PC-3 (cell line): ENCODE data around the gene SDR42E1. TPM values are rescaled to one million over a fixed set of nuclear protein-coding genes. Genes with fewer than 3 reads are reported as not detected.

ENCODE experiments used
- ATAC-seq: fragments of 200-7000 bp; cut with Tn5 transposase; 2 replicates; pipeline ENCODE4 v1.9.1; 2020; ENCODE audit warnings: mild to moderate bottlenecking, moderate library complexity
- BruUV-seq: library from RNA; stranded (reverse); fragments of 400-500 nt; replicated peaks from 2 replicates; lab custom pipeline; 2021; lab: Mats Ljungman, UMichigan
- CTCF ChIA-PET: fragments of 300-600 bp; sonication (Branson Sonifier 250); formaldehyde crosslinking; loops from one replicate; lab custom pipeline; 2022; ENCODE audit warnings: antibody characterized with exemption; lab: Charles Lee
- POLR2A ChIA-PET: fragments of 300-600 bp; sonication (Branson Sonifier 250); formaldehyde crosslinking; loops from one replicate; lab custom pipeline; 2022; ENCODE audit warnings: antibody characterized with exemption; ENCODE audit not compliant: unreplicated experiment; lab: Charles Lee
- DNase-seq: peaks from one replicate; pipeline ENCODE4 v3.0.0-alpha.2; 2015
- H2AFZ ChIP-seq: fragments of 300-600 bp; sonication (generic); 2 replicates; pipeline ENCODE4 v1.6.0; 2016; ENCODE audit warnings: antibody characterized with exemption, low read length
- H3F3A ChIP-seq: fragments of 300-600 bp; sonication (generic); one replicate; pipeline ENCODE4 v1.6.0; 2017; ENCODE audit warnings: antibody characterized with exemption, low read length, control low read depth, mild to moderate bottlenecking; ENCODE audit not compliant: unreplicated experiment
- H3K27ac ChIP-seq: fragments of 300-600 bp; sonication (generic); 2 replicates; pipeline ENCODE4 v1.5.1; 2016; ENCODE audit warnings: mild to moderate bottlenecking, low read length
- H3K27me3 ChIP-seq: fragments of 300-600 bp; sonication (generic); 2 replicates; pipeline ENCODE4 v1.6.1; 2016; ENCODE audit warnings: low read length, mixed read lengths
- H3K36me3 ChIP-seq: fragments of 300-600 bp; sonication (generic); 2 replicates; pipeline ENCODE4 v1.6.1; 2016; ENCODE audit warnings: low read depth, mixed run types, low read length, mixed read lengths
- H3K4me1 ChIP-seq: fragments of 300-600 bp; sonication (generic); 2 replicates; pipeline ENCODE4 v1.5.1; 2016; ENCODE audit warnings: low read length; ENCODE audit not compliant: insufficient read depth
- H3K4me2 ChIP-seq: fragments of 300-600 bp; sonication (generic); 2 replicates; pipeline ENCODE4 v1.6.0; 2016; ENCODE audit warnings: low read length
- H3K4me3 ChIP-seq: fragments of 300-600 bp; sonication (generic); 2 replicates; pipeline ENCODE4 v1.5.1; 2016; ENCODE audit warnings: mild to moderate bottlenecking, low read length, mixed read lengths
- H3K79me2 ChIP-seq: fragments of 300-600 bp; sonication (generic); 2 replicates; pipeline ENCODE4 v1.6.1; 2017; ENCODE audit warnings: low read length, mixed read lengths
- H3K9ac ChIP-seq: fragments of 300-600 bp; sonication (generic); 2 replicates; pipeline ENCODE4 v1.6.0; 2016; ENCODE audit warnings: mild to moderate bottlenecking, low read length
- H3K9me2 ChIP-seq: fragments of 300-600 bp; sonication (generic); replicated peaks from 2 replicates; pipeline ENCODE4 v1.6.1; 2016; ENCODE audit warnings: mixed run types, low read length, mixed read lengths
- H3K9me3 ChIP-seq: fragments of 300-600 bp; sonication (generic); 2 replicates; pipeline ENCODE4 v1.6.1; 2016; ENCODE audit warnings: low read length, mixed read lengths
- H4K20me1 ChIP-seq: fragments of 300-600 bp; sonication (generic); 2 replicates; pipeline ENCODE4 v1.6.1; 2016; ENCODE audit warnings: low read length, mixed read lengths
- CTCF ChIP-seq: fragments of 300-600 bp; sonication (generic); conservative IDR thresholded peaks from 2 replicates; pipeline ENCODE4 v1.5.1; 2017; ENCODE audit warnings: antibody characterized with exemption, low read depth, mild to moderate bottlenecking, low read length
- EZH2 ChIP-seq: fragments of 300-600 bp; sonication (generic); IDR thresholded peaks from one replicate; pipeline ENCODE4 v1.6.1; 2017; ENCODE audit warnings: antibody characterized with exemption, mild to moderate bottlenecking, low read length; ENCODE audit not compliant: unreplicated experiment
- EZH2phosphoT487 ChIP-seq: fragments of 300-600 bp; sonication (generic); IDR thresholded peaks from 2 replicates; pipeline ENCODE4 v1.6.1; 2018; ENCODE audit warnings: mild to moderate bottlenecking, antibody characterized with exemption, low read length, borderline replicate concordance
- intact Hi-C: fragments of 100-400 bp; cut with micrococcal nuclease; formaldehyde crosslinking; loops from 2 replicates; pipeline ENCODE4 v1.9.0; 2023
- total RNA-seq: library from RNA; depleted of rRNA; stranded (reverse); fragments of >200 nt; gene quantifications from 2 replicates; pipeline ENCODE4 v1.2.3, GENCODE V29; 2014

The SDR42E1 gene
- total RNA-seq, 1 experiment from 2014 or later: not detected

GRCh38 chr16:82020051-82020450 lies 8.8 kb upstream of the SDR42E1 start:
- Histone ChIP-seq H3K4me1 (no peaks in the 10 kb centered on the region), H3F3A (no peaks in the 10 kb centered on the region), H3K9ac (no peak overlapping the region), H3K9me3 (no peaks in the 10 kb centered on the region), H3K27me3 (peaks cover 33% of the 10 kb centered on the region), H3K4me3 (no peak overlapping the region), H3K9me2 (no peaks in the 10 kb centered on the region), H3K4me2 (no peak overlapping the region), H3K27ac (no peak overlapping the region), H2AFZ (no peak overlapping the region), H3K79me2 (no peaks in the 10 kb centered on the region), H4K20me1 (no peaks in the 10 kb centered on the region), H3K36me3 (no peaks in the 10 kb centered on the region)
- BruUV-seq: no TSS peak
- no peak for DNase-seq
- POLR2A ChIA-PET: no interaction called here
- no peak for ATAC-seq
- intact Hi-C loops: no loop called here
- TF ChIP-seq EZH2 (no peak), CTCF (no peak), EZH2phosphoT487 (no peak)
- CTCF ChIA-PET: no interaction called here

GRCh38 chr16:82019535-82019934 lies 8.3 kb upstream of the SDR42E1 start:
- Histone ChIP-seq H3K27ac (no peak overlapping the region), H3K79me2 (no peaks in the 10 kb centered on the region), H3K4me2 (no peak overlapping the region), H3K36me3 (no peaks in the 10 kb centered on the region), H3K27me3 (peaks cover 33% of the 10 kb centered on the region), H3K4me1 (no peaks in the 10 kb centered on the region), H3K4me3 (no peak overlapping the region), H3K9me2 (no peaks in the 10 kb centered on the region), H3F3A (no peaks in the 10 kb centered on the region), H2AFZ (no peak overlapping the region), H3K9me3 (no peaks in the 10 kb centered on the region), H4K20me1 (no peaks in the 10 kb centered on the region), H3K9ac (no peak overlapping the region)
- no peak for DNase-seq
- intact Hi-C loops: no loop called here
- no peak for TF ChIP-seq EZH2
- no peak for TF ChIP-seq EZH2phosphoT487
- no peak for TF ChIP-seq CTCF
- CTCF ChIA-PET: no interaction called here
- POLR2A ChIA-PET: no interaction called here
- ATAC-seq: no peak
- no TSS peak for BruUV-seq

- no peaks in the 10 kb centered on the region for H3K79me2 ChIP-seq
- CTCF ChIA-PET: no interaction called here
- intact Hi-C loops: no loop called here
- no peaks in the 10 kb centered on the region for H3K9me2 ChIP-seq
- no peaks in the 10 kb centered on the region for H3K4me1 ChIP-seq
- H3F3A ChIP-seq: no peaks in the 10 kb centered on the region
- H3K4me3 ChIP-seq: no peak overlapping the region
- H2AFZ ChIP-seq: no peak overlapping the region
- no peak for TF ChIP-seq EZH2phosphoT487
- TF ChIP-seq CTCF: no peak
- no peak for TF ChIP-seq EZH2
- no peak overlapping the region for H3K9ac ChIP-seq
- H3K4me2 ChIP-seq: no peak overlapping the region
- no peaks in the 10 kb centered on the region for H3K9me3 ChIP-seq
- peaks cover 24% of the 10 kb centered on the region for H3K27me3 ChIP-seq
- no peak overlapping the region for H3K27ac ChIP-seq
- ATAC-seq (no peak), DNase-seq (no peak)
- H3K36me3 ChIP-seq: no peaks in the 10 kb centered on the region
- POLR2A ChIA-PET: no interaction called here
- H4K20me1 ChIP-seq: no peaks in the 10 kb centered on the region
- no TSS peak for BruUV-seq
Observed at GRCh38 chr16:82017911-82018568, 6.8 kb upstream of the SDR42E1 start.
